DND-41 (cell line): Measurements from ENCODE around the gene SIGLEC1.

Experiments used
- ATAC-seq: fragments of 200-7000 bp; cut with Tn5 transposase; 3 replicates; pipeline ENCODE4 v1.9.1; 2021; ENCODE audit warnings: low read depth; ENCODE audit not compliant: insufficient read depth
- DNase-seq: peaks from one replicate; pipeline ENCODE4 v3.0.0-alpha.2; 2020
- H2AFZ ChIP-seq: 2 replicates; pipeline ENCODE4 v1.6.0; 2012; ENCODE audit warnings: low read depth, low read length
- H3K27ac ChIP-seq: 2 replicates; pipeline ENCODE4 v1.5.1; 2012; ENCODE audit warnings: low read length, inconsistent platforms
- H3K27me3 ChIP-seq: fragments of 200-600 bp; sonication (generic); 2 replicates; pipeline ENCODE4 v1.6.0; 2012; ENCODE audit warnings: low read length, mild to moderate bottlenecking, inconsistent platforms; ENCODE audit not compliant: insufficient read depth, poor library complexity
- H3K36me3 ChIP-seq: 2 replicates; pipeline ENCODE4 v1.5.1; 2012; ENCODE audit warnings: low read length, inconsistent platforms; ENCODE audit not compliant: insufficient read depth
- H3K4me1 ChIP-seq: 2 replicates; pipeline ENCODE4 v1.5.1; 2012; ENCODE audit warnings: mild to moderate bottlenecking, low read length; ENCODE audit not compliant: insufficient read depth
- H3K4me2 ChIP-seq: 2 replicates; pipeline ENCODE4 v1.6.0; 2012; ENCODE audit warnings: mild to moderate bottlenecking, moderate library complexity, low read length, inconsistent platforms; ENCODE audit not compliant: insufficient read depth
- H3K4me3 ChIP-seq, 2 experiments: fragments of 200-600 bp in 1 of 2; shearing (Covaris generic) in 1 of 2; 2 replicates each; pipeline ENCODE4 v1.5.1; 2012 to 2016; ENCODE audit warnings: inconsistent platforms in 2 of 2, low read length in 2 of 2, mild to moderate bottlenecking in 2 of 2, low read depth in 1 of 2, moderate library complexity in 1 of 2
- H3K79me2 ChIP-seq: 2 replicates; pipeline ENCODE4 v1.6.0; 2012; ENCODE audit warnings: low read length, inconsistent platforms; ENCODE audit not compliant: insufficient read depth
- H3K9ac ChIP-seq: 2 replicates; pipeline ENCODE4 v1.6.0; 2012; ENCODE audit warnings: low read depth, mild to moderate bottlenecking, inconsistent platforms, low read length, moderate library complexity
- H3K9me3 ChIP-seq: 2 replicates; pipeline ENCODE4 v1.5.1; 2012; ENCODE audit warnings: low read length, moderate library complexity, mild to moderate bottlenecking, inconsistent platforms; ENCODE audit not compliant: insufficient read depth, severe bottlenecking
- H4K20me1 ChIP-seq: 2 replicates; pipeline ENCODE4 v1.6.0; 2012; ENCODE audit warnings: low read length; ENCODE audit not compliant: insufficient read depth
- CTCF ChIP-seq: IDR thresholded peaks from 2 replicates; pipeline ENCODE4 v1.5.1; 2012; ENCODE audit warnings: borderline replicate concordance, low read length, moderate library complexity, mild to moderate bottlenecking; ENCODE audit not compliant: poor library complexity, severe bottlenecking; ENCODE audit errors: extremely low read depth
- EZH2 ChIP-seq: IDR thresholded peaks from 3 replicates; pipeline ENCODE4 v1.6.1; 2012; ENCODE audit warnings: borderline replicate concordance, low read depth, mild to moderate bottlenecking, moderate library complexity, low read length, inconsistent platforms; ENCODE audit not compliant: severe bottlenecking

Gene SIGLEC1

GRCh38 chr20:3663858-3664257 lies 48.5 kb downstream of the SIGLEC1 start:
- DNase-seq (no peak), ATAC-seq (no peak)
- H3K9me3 ChIP-seq = no peaks in the 10 kb centered on the region
- no peak overlapping the region for H3K27ac ChIP-seq
- no peaks in the 10 kb centered on the region for H3K36me3 ChIP-seq
- no peak overlapping the region for H3K4me2 ChIP-seq
- TF ChIP-seq CTCF (no peak), EZH2 (no peak)
- H2AFZ ChIP-seq = no peak overlapping the region
- H3K4me1 ChIP-seq = no peaks in the 10 kb centered on the region
- no peak overlapping the region for H3K9ac ChIP-seq
- H3K79me2 ChIP-seq = no peaks in the 10 kb centered on the region
- H3K27me3 ChIP-seq = no peaks in the 10 kb centered on the region
- H3K4me3 ChIP-seq = no peak overlapping the region
- H4K20me1 ChIP-seq = no peaks in the 10 kb centered on the region

DNA sequence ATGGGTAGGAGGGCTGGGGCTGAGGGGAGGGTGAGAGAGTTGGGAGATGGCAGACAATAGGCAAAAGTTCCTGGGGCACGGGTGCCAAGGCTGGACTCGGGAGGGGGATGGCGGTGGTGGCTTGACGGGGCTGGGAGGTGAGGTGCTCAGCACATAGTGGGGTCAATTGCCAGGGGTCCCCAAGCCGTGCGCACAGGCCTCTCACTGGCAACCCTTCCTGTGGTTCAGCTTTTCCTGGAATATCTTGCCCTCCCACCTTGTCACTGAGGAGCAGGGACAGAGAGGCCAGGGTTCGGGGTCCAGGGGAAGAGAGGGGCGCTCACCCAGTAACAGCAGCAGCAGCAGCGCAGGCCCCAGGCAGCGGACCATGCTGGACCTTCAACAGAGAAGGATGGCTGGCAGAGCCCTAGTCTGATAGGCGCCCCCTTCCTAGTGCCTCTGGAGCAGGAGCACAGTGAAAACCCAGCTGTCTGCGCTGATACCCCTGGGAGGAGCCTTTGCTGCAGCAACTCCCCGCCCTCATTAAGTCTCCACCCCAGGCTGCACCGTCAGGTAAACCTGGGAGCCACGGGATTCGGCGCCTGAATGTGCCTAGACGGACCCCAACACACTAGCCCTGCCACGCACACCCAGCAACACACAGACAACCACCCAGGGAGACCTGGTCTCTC lies 49.2 kb downstream of the SIGLEC1 start, which contains the start of gene GFRA4:
GFRA4 (minus strand) TSS at position 369 of the 671 bp plus-strand sequence; CDS start at position 369, 0 bp downstream.
- no peak within 1 kb of the TSS for H2AFZ ChIP-seq
- no peaks in the 10 kb centered on the region for H4K20me1 ChIP-seq
- ATAC-seq (no peak), DNase-seq (no peak)
- H3K4me1 ChIP-seq = no peaks in the 10 kb centered on the region
- H3K4me3 ChIP-seq = no peak within 1 kb of the TSS
- peaks cover 1% of the 10 kb centered on the region for H3K27me3 ChIP-seq
- no peak within 1 kb of the TSS for H3K27ac ChIP-seq
- H3K4me2 ChIP-seq = no peak within 1 kb of the TSS
- no peak for TF ChIP-seq CTCF
- no peak for TF ChIP-seq EZH2
- H3K79me2 ChIP-seq = no peaks in the 10 kb centered on the region
- no peaks in the 10 kb centered on the region for H3K9me3 ChIP-seq
- H3K9ac ChIP-seq = no peak within 1 kb of the TSS
- H3K36me3 ChIP-seq = no peaks in the 10 kb centered on the region
